Smooth muscle cell (in vitro differentiated cells): ENCODE measurements around the gene TGFBI. TPM values are rescaled to one million over a fixed set of nuclear protein-coding genes. Genes with fewer than 3 reads are reported as not detected.

Experiments used
- DNase-seq: peaks from one replicate; lab custom pipeline; 2025; ENCODE audit not compliant: unreplicated experiment; lab: John Stamatoyannopoulos, UW
- H2AFZ ChIP-seq: fragments of 200-600 bp; sonication (generic); 2 replicates; pipeline ENCODE4 v1.6.0; 2016; ENCODE audit warnings: antibody characterized with exemption, low read depth, mild to moderate bottlenecking
- H3F3A ChIP-seq: fragments of 200-600 bp; sonication (generic); 2 replicates; pipeline ENCODE4 v1.6.0; 2017; ENCODE audit warnings: antibody characterized with exemption, low read depth
- H3K27ac ChIP-seq: fragments of 200-600 bp; sonication (generic); 2 replicates; pipeline ENCODE4 v1.5.1; 2016; ENCODE audit warnings: low read depth, mild to moderate bottlenecking
- H3K27me3 ChIP-seq: fragments of 200-600 bp; sonication (generic); 2 replicates; pipeline ENCODE4 v1.6.1; 2016; ENCODE audit warnings: low read depth, mild to moderate bottlenecking
- H3K36me3 ChIP-seq: fragments of 200-600 bp; sonication (generic); 2 replicates; pipeline ENCODE4 v1.5.1; 2016; ENCODE audit warnings: low read depth
- H3K4me1 ChIP-seq: fragments of 200-600 bp; sonication (generic); 2 replicates; pipeline ENCODE4 v1.5.1; 2016; ENCODE audit warnings: low read depth
- H3K4me2 ChIP-seq: fragments of 200-600 bp; sonication (generic); 2 replicates; pipeline ENCODE4 v1.6.0; 2016; ENCODE audit warnings: mild to moderate bottlenecking
- H3K4me3 ChIP-seq: fragments of 200-600 bp; sonication (generic); 2 replicates; pipeline ENCODE4 v1.5.1; 2016; ENCODE audit warnings: mild to moderate bottlenecking
- H3K79me2 ChIP-seq: fragments of 200-600 bp; sonication (generic); 2 replicates; pipeline ENCODE4 v1.6.0; 2016; ENCODE audit warnings: low read depth, mild to moderate bottlenecking
- H3K9ac ChIP-seq: fragments of 200-600 bp; sonication (generic); 2 replicates; pipeline ENCODE4 v1.6.0; 2016; ENCODE audit warnings: low read depth
- H3K9me3 ChIP-seq: fragments of 200-600 bp; sonication (generic); replicated peaks from 2 replicates; pipeline ENCODE4 v1.5.1; 2016; ENCODE audit warnings: low read depth
- H4K20me1 ChIP-seq: fragments of 200-600 bp; sonication (generic); 2 replicates; pipeline ENCODE4 v1.6.0; 2016; ENCODE audit warnings: low read depth
- WGBS: methylation state at CpG from one replicate; pipeline ENCODE4 v1.1.7; 2016; ENCODE audit warnings: low lambda C conversion rate; 5-methylcytosine and 5-hydroxymethylcytosine counted together
- polyA plus RNA-seq: library from polyadenylated mRNA; unstranded; fragments of >200 nt; fragmentation: Nextera tagmentation; extraction: Ambion mirVana; gene quantifications from 2 replicates; pipeline ENCODE4 v1.2.1, GENCODE V29; 2016
- total RNA-seq: library from RNA; depleted of rRNA; stranded (reverse); fragments of >200 nt; gene quantifications from 2 replicates; pipeline ENCODE4 v1.2.3, GENCODE V29; 2014
- TF ChIP-seq, protein P1 (sequence below): fragments of 200-600 bp; sonication (generic); IDR thresholded peaks from 2 replicates; pipeline ENCODE4 v1.5.1; 2017; ENCODE audit warnings: borderline replicate concordance, mild to moderate bottlenecking, antibody characterized with exemption; ENCODE audit not compliant: insufficient read depth, poor library complexity, severe bottlenecking

Gene TGFBI
- total and polyA plus RNA-seq, 2 experiments from 2014 or later = 2,505 to 2,635 TPM

DNA sequence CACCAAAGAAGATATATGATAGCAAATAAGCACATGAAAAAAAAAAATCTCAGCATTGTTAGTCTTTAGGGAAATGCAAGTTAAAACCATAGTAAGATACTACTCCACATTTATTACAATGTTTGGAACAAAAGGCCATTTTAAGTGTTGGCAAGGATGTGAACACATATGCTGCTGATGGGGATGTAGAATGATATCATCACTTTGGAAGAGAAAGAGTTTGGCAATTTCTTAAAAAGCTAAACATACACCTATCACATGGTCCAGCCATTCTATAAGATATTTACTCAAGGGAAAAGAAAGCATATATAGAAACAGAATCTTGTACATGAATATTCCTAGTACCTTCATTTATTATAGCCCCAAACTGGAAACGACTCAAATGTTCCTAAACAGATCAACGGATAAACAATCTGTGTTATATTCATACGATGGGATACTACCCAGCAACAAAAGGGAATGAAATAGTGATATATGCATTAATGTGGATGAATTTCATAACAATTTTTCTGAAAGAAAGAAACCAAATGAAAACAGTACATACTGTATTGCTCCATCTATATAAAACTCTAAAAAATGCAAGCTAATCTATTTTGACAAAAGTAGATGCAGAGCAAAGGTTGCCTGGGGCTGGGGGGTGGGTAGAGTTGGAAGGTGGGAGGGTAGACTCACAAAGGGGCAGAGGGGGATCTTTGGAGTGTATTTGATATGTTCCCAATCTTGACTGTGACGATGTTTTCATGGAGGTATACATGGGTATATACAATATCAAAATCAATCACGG is 58.2 kb downstream of the TGFBI start:
- Histone ChIP-seq H3K4me1 (no peaks in the 10 kb centered on the region), H3K9me3 (no peaks in the 10 kb centered on the region), H3K9ac (no peak overlapping the region), H3K36me3 (no peaks in the 10 kb centered on the region), H3K4me2 (no peak overlapping the region), H3K4me3 (no peak overlapping the region), H3K27ac (no peak overlapping the region), H2AFZ (no peak overlapping the region), H3K27me3 (no peaks in the 10 kb centered on the region), H3K79me2 (no peaks in the 10 kb centered on the region), H4K20me1 (no peaks in the 10 kb centered on the region), H3F3A (no peaks in the 10 kb centered on the region)
- TF ChIP-seq, protein P1, sequence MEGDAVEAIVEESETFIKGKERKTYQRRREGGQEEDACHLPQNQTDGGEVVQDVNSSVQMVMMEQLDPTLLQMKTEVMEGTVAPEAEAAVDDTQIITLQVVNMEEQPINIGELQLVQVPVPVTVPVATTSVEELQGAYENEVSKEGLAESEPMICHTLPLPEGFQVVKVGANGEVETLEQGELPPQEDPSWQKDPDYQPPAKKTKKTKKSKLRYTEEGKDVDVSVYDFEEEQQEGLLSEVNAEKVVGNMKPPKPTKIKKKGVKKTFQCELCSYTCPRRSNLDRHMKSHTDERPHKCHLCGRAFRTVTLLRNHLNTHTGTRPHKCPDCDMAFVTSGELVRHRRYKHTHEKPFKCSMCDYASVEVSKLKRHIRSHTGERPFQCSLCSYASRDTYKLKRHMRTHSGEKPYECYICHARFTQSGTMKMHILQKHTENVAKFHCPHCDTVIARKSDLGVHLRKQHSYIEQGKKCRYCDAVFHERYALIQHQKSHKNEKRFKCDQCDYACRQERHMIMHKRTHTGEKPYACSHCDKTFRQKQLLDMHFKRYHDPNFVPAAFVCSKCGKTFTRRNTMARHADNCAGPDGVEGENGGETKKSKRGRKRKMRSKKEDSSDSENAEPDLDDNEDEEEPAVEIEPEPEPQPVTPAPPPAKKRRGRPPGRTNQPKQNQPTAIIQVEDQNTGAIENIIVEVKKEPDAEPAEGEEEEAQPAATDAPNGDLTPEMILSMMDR = no peak
- 93% methylated on average over 5 of the region's 5 CpGs for WGBS
- no peak for DNase-seq

GRCh38 chr5:136087961-136088871 is 59.4 kb downstream of the TGFBI start:
- no peaks in the 10 kb centered on the region for H3K79me2 ChIP-seq

GRCh38 chr5:136089791-136090190 is 61.0 kb downstream of the TGFBI start:
- Histone ChIP-seq H3F3A (no peaks in the 10 kb centered on the region), H3K79me2 (no peaks in the 10 kb centered on the region), H3K27me3 (peaks cover 11% of the 10 kb centered on the region), H3K4me3 (no peak overlapping the region), H3K9me3 (no peaks in the 10 kb centered on the region), H3K27ac (no peak overlapping the region), H3K4me2 (no peak overlapping the region), H3K4me1 (no peaks in the 10 kb centered on the region), H3K9ac (no peak overlapping the region), H2AFZ (no peak overlapping the region), H4K20me1 (no peaks in the 10 kb centered on the region), H3K36me3 (no peaks in the 10 kb centered on the region)
- TF ChIP-seq, protein P1 = no peak
- DNase-seq = no peak
- 69% methylated on average over 7 of the region's 7 CpGs for WGBS

More at GRCh38 chr5:136087961-136088871, 59.4 kb downstream of the TGFBI start:
- Histone ChIP-seq H3K4me2 (no peak overlapping the region), H3K4me1 (no peaks in the 10 kb centered on the region), H3K36me3 (no peaks in the 10 kb centered on the region), H3K4me3 (no peak overlapping the region), H4K20me1 (no peaks in the 10 kb centered on the region), H2AFZ (no peak overlapping the region), H3K9ac (no peak overlapping the region), H3K9me3 (no peaks in the 10 kb centered on the region), H3F3A (no peaks in the 10 kb centered on the region), H3K27ac (no peak overlapping the region), H3K27me3 (no peaks in the 10 kb centered on the region)
- TF ChIP-seq, protein P1 = no peak
- WGBS = 88% methylated on average over 16 of the region's 16 CpGs
- DNase-seq = no peak
